ENCODE measurements around the gene RTP3. TPM values are rescaled to one million over a fixed set of nuclear protein-coding genes. Genes with fewer than 3 reads are reported as not detected.

Gene RTP3
- polyA plus RNA-seq, 2 of the 4 experiments (the other 2 are of a cell fraction): not detected

- WGBS (ENCODE audit: missing lambda C conversion rate): 28% methylated on average over 5 of the region's 5 CpGs
- Histone ChIP-seq H3K4me1 (no peaks in the 10 kb centered on the region), H3K4me2 (no peak overlapping the region), H3K27ac (no peak overlapping the region), H3K9me3 (no peaks in the 10 kb centered on the region), H3K4me3 (no peak overlapping the region)
- ATAC-seq (no peak), FAIRE-seq (no peak), DNase-seq (ENCODE audit: low read depth in 1 of 2, low spot score in 1 of 2) (no peak)
- POLR2A ChIA-PET: no interaction called here
- no peak for TF ChIP-seq E2F6 (IDR thresholded peaks at IDR 0.05; ENCODE audit: borderline replicate concordance, low read depth)
- TF ChIP-seq CBX2 (IDR thresholded peaks at IDR 0.05; ENCODE audit: borderline replicate concordance, low read depth): no peak
- no peak for TF ChIP-seq ELK1 (IDR thresholded peaks at IDR 0.05; ENCODE audit: low read depth, low read length)
- CTCF ChIA-PET: interaction anchor here (1.8 to 2.0 kb wide), 2 partner anchors 31 to 38 kb away, joined by 4 to 5 read pairs; no protein-coding TSS in a partner anchor
Observed at GRCh38 chr3:46527239-46527638, 29.5 kb downstream of the RTP3 start.

GRCh38 chr3:46533091-46533490, 35.3 kb downstream of the RTP3 start:
- ATAC-seq (no peak), DNase-seq (ENCODE audit: low read depth in 1 of 2, low spot score in 1 of 2) (no peak), FAIRE-seq (no peak)
- H3K4me1 ChIP-seq: no peaks in the 10 kb centered on the region
- CTCF ChIA-PET: interaction anchor here (2.5 kb wide), 1 partner anchor 44 kb away, joined by 9 read pairs; no protein-coding TSS in a partner anchor
- no peak overlapping the region for H3K27ac ChIP-seq
- WGBS (ENCODE audit: missing lambda C conversion rate): 32% methylated on average over 3 of the region's 3 CpGs
- POLR2A ChIA-PET: no interaction called here
- H3K4me3 ChIP-seq: no peak overlapping the region
- H3K9me3 ChIP-seq: no peaks in the 10 kb centered on the region
- no peak overlapping the region for H3K4me2 ChIP-seq
- TF ChIP-seq NR3C1 (IDR thresholded peaks at IDR 0.05) (no peak), ATOH8 (CRISPR knock-in tag; IDR thresholded peaks at IDR 0.05; ENCODE audit: low read depth) (no peak), ZC3H11A (IDR thresholded peaks at IDR 0.05) (no peak), MAFK (IDR thresholded peaks at IDR 0.05; ENCODE audit: partially characterized antibody) (no peak), CTCF (IDR thresholded peaks at IDR 0.05) (no peak), RNF2 (IDR thresholded peaks at IDR 0.05; ENCODE audit: borderline replicate concordance, low read depth) (no peak), ESRRA (IDR thresholded peaks at IDR 0.05; ENCODE audit: borderline replicate concordance, low read length) (no peak), BHLHE40 (IDR thresholded peaks at IDR 0.05; ENCODE audit: low read depth, low read length) (no peak), BCL3 (IDR thresholded peaks at IDR 0.05) (no peak), JUNB (IDR thresholded peaks at IDR 0.05) (no peak)

- FAIRE-seq (no peak), DNase-seq (ENCODE audit: low read depth in 1 of 2, low spot score in 1 of 2) (no peak), ATAC-seq (no peak)
- Histone ChIP-seq H3K4me2 (no peak overlapping the region), H3K27ac (no peak overlapping the region), H3K4me3 (no peak overlapping the region), H3K9me3 (no peaks in the 10 kb centered on the region), H3K4me1 (no peaks in the 10 kb centered on the region)
- 54% methylated on average over 5 of the region's 5 CpGs for WGBS (ENCODE audit: missing lambda C conversion rate)
- ChIA-PET CTCF (interaction anchor here (1.5 kb wide), 1 partner anchor 23 kb away, joined by 3 read pairs; no protein-coding TSS in a partner anchor), POLR2A (no interaction called here)
- TF ChIP-seq RCOR1 (IDR thresholded peaks at IDR 0.05; ENCODE audit: low read depth, low read length) (no peak), RARB (CRISPR knock-in tag; IDR thresholded peaks at IDR 0.05) (no peak), POLR2AphosphoS2 (conservative IDR thresholded peaks at IDR 0.05; ENCODE audit: low read length) (no peak), MYC (IDR thresholded peaks at IDR 0.05; ENCODE audit: borderline replicate concordance, low read length) (no peak), CHD4 (IDR thresholded peaks at IDR 0.05; ENCODE audit: borderline replicate concordance) (no peak), KDM1A (IDR thresholded peaks at IDR 0.05; ENCODE audit: low read depth) (no peak), BCL3 (IDR thresholded peaks at IDR 0.05) (no peak), HMGXB4 (CRISPR knock-in tag; IDR thresholded peaks at IDR 0.05; ENCODE audit: borderline replicate concordance) (no peak), EP300 (IDR thresholded peaks at IDR 0.05) (no peak), NFE2L2 (conservative IDR thresholded peaks at IDR 0.05; ENCODE audit: low read length) (no peak), HDAC2 (IDR thresholded peaks at IDR 0.05) (no peak), HOXB13 (CRISPR knock-in tag; IDR thresholded peaks at IDR 0.05; ENCODE audit: low read depth) (no peak), FOSL2 (IDR thresholded peaks at IDR 0.05) (no peak), FOSL2 (CRISPR knock-in tag; IDR thresholded peaks at IDR 0.05) (no peak), MAZ (IDR thresholded peaks at IDR 0.05; ENCODE audit: borderline replicate concordance, low read depth, low read length) (no peak)
Observed at GRCh38 chr3:46535746-46536145, 38.0 kb downstream of the RTP3 start.

Measured in A549 (cell line).